Measurements from ENCODE around the gene AEBP1. TPM values are rescaled to one million over a fixed set of nuclear protein-coding genes. Genes with fewer than 3 reads are reported as not detected.

AEBP1 gene
- total RNA-seq, 6 experiments from 2014 or later, result 69.7 to 83.2 (median 76.4) TPM

GRCh38 chr7:44062180-44062902 is 41.8 kb upstream of the AEBP1 start:
- Mint-ChIP-seq H3K27ac (no peak overlapping the region), H3K4me3 (no peak overlapping the region), H3K4me1 (ENCODE audit: low read depth) (peaks cover 12% of the 10 kb centered on the region), H3K9me3 (peaks cover 5% of the 10 kb centered on the region; the same call in 1 of the 2 replicates), H3K27me3 (ENCODE audit: insufficient read depth) (peaks cover 22% of the 10 kb centered on the region), H3K36me3 (ENCODE audit: low read depth) (peaks cover 16% of the 10 kb centered on the region)
- no peak for DNase-seq
- TF ChIP-seq, protein P1, sequence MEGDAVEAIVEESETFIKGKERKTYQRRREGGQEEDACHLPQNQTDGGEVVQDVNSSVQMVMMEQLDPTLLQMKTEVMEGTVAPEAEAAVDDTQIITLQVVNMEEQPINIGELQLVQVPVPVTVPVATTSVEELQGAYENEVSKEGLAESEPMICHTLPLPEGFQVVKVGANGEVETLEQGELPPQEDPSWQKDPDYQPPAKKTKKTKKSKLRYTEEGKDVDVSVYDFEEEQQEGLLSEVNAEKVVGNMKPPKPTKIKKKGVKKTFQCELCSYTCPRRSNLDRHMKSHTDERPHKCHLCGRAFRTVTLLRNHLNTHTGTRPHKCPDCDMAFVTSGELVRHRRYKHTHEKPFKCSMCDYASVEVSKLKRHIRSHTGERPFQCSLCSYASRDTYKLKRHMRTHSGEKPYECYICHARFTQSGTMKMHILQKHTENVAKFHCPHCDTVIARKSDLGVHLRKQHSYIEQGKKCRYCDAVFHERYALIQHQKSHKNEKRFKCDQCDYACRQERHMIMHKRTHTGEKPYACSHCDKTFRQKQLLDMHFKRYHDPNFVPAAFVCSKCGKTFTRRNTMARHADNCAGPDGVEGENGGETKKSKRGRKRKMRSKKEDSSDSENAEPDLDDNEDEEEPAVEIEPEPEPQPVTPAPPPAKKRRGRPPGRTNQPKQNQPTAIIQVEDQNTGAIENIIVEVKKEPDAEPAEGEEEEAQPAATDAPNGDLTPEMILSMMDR (IDR thresholded peaks at IDR 0.05), result no peak

DNA sequence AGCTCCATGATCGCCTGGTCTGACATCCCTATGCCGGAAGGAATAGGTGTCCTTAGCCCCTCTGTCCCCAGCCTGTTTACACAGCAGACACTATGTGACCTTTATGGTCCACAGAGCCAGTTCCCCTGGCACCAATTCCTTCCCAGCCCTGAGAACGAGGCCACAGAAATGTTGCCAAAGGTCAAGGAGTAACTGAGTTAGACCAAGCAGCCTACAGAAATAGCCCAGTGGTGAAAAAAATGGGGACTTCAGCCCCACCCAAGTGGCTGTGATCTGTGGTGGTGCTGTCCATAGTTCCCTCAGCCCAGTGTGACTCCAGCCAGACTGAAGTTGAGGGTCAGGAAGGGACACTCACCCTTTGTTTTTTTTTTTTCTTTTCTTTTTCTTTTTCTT is 41.2 kb upstream of the AEBP1 start:
- H3K4me1 Mint-ChIP-seq (ENCODE audit: low read depth), result peaks cover 16% of the 10 kb centered on the region
- H3K9me3 Mint-ChIP-seq, result peaks cover 5% of the 10 kb centered on the region; the same call in 1 of the 2 replicates
- no peak for DNase-seq
- peaks cover 13% of the 10 kb centered on the region for H3K36me3 Mint-ChIP-seq (ENCODE audit: low read depth)
- H3K27me3 Mint-ChIP-seq (ENCODE audit: insufficient read depth), result peaks cover 23% of the 10 kb centered on the region
- H3K4me3 Mint-ChIP-seq, result no peak overlapping the region
- H3K27ac Mint-ChIP-seq, result no peak overlapping the region
- TF ChIP-seq, protein P1 (IDR thresholded peaks at IDR 0.05), result no peak

DNA sequence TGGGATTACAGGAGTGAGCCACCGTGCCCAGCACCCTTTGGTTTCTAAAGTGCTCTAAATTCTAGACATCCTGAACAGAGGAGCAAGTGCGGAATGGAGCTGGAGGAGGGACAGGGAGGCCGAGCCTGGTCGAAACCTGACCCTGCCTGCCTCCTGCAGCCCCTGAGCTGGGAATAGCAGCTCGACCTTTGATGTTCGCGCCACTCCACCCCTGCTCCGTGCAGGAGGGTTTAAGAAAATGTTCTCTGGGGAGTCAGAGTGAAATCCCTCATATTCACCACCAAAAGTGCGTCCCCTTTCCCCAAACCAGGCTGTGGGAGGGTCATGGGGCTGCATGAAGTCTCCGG is 40.6 kb upstream of the AEBP1 start:
- no peak for DNase-seq
- Mint-ChIP-seq H3K27me3 (ENCODE audit: insufficient read depth) (peaks cover 27% of the 10 kb centered on the region), H3K9me3 (peaks cover 5% of the 10 kb centered on the region; the same call in 1 of the 2 replicates), H3K36me3 (ENCODE audit: low read depth) (peaks cover 6% of the 10 kb centered on the region), H3K4me1 (ENCODE audit: low read depth) (peaks cover 23% of the 10 kb centered on the region), H3K27ac (no peak overlapping the region), H3K4me3 (no peak overlapping the region)
- TF ChIP-seq, protein P1 (IDR thresholded peaks at IDR 0.05), result no peak

GRCh38 chr7:44063894-44064651 is 40.1 kb upstream of the AEBP1 start:
- peaks cover under 1% of the 10 kb centered on the region for H3K36me3 Mint-ChIP-seq (ENCODE audit: low read depth)
- TF ChIP-seq, protein P1 (IDR thresholded peaks at IDR 0.05), result no peak
- H3K4me1 Mint-ChIP-seq (ENCODE audit: low read depth), result peaks cover 28% of the 10 kb centered on the region
- H3K9me3 Mint-ChIP-seq, result peaks cover 5% of the 10 kb centered on the region; the same call in 1 of the 2 replicates
- H3K27me3 Mint-ChIP-seq (ENCODE audit: insufficient read depth), result peaks cover 27% of the 10 kb centered on the region
- no peak overlapping the region for H3K27ac Mint-ChIP-seq
- no peak overlapping the region for H3K4me3 Mint-ChIP-seq
- no peak for DNase-seq

DNA sequence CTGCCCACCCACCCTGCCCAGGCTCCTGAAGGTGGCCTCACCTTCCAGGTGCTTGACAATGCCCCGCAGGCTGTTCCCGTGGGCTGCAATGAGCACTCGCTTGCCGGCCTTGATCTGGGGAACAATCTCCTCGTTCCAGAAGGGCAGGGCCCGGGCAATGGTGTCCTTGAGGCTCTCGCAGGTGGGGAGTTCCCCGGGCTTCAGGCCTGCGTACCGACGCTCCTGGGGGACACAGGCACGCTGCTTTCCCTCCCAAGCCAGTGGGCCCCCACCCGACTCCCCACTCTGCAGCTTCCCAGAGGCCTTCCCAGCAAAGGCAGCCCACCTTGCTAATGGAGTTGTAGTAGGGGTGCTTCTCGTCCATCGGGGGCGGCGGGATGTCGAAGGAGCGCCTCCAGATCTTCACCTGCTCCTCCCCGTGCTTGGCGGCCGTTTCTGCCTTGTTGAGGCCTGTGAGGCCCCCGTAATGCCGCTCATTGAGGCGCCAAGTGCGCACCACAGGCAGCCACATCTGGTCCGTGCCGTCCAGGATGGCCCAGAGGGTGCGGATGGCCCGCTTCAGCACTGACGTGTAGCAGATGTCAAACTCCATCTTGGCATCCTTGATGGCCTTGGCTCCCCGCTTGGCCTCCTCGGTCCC is 39.2 kb upstream of the AEBP1 start:
- Mint-ChIP-seq H3K4me3 (peak overlapping the region; percentile 11; the same call in 1 of the 2 replicates), H3K4me1 (ENCODE audit: low read depth) (peaks cover 32% of the 10 kb centered on the region), H3K27ac (peak overlapping the region; percentile 33; the same call in 1 of the 2 replicates), H3K9me3 (peaks cover 5% of the 10 kb centered on the region; the same call in 1 of the 2 replicates), H3K36me3 (ENCODE audit: low read depth) (no peaks in the 10 kb centered on the region; the same call in 1 of the 2 replicates), H3K27me3 (ENCODE audit: insufficient read depth) (peaks cover 29% of the 10 kb centered on the region)
- TF ChIP-seq, protein P1 (IDR thresholded peaks at IDR 0.05), result no peak
- DNase-seq, result no peak

All from HFFc6 (cell line).